ENCODE results near the gene TNIP1.

Gene TNIP1

DNA sequence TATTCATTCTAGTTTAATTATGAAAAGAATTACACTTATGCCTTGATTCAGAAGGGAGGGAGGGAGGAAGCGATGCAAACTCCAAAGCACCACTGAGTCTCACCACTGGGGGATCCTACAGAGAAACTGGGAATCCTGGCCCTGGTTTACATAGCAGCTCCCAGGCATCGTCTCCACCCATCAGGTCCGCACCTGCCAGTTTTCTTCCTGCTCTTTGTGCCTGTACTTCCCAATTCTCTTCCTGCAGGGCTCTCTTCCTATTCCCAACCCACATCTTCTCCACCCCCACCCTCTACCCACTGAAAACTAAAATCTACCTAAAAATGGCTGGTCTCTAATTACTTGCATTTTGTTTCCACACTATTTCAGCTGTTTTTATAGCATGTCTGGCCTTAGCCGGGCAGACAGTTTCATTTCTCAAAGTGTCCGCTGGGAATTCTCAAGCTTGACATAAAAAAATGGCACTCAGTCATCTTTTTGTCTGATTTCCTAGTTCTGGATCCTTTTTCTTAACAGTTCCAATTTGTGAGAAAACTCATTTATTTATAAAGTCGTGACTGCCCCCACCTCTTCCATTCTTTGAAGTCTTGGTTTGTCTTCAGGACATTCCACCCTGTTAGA, 1.6 kb upstream of the TNIP1 start:
- DNase-seq (ENCODE audit: low read depth), result no peak

DNA sequence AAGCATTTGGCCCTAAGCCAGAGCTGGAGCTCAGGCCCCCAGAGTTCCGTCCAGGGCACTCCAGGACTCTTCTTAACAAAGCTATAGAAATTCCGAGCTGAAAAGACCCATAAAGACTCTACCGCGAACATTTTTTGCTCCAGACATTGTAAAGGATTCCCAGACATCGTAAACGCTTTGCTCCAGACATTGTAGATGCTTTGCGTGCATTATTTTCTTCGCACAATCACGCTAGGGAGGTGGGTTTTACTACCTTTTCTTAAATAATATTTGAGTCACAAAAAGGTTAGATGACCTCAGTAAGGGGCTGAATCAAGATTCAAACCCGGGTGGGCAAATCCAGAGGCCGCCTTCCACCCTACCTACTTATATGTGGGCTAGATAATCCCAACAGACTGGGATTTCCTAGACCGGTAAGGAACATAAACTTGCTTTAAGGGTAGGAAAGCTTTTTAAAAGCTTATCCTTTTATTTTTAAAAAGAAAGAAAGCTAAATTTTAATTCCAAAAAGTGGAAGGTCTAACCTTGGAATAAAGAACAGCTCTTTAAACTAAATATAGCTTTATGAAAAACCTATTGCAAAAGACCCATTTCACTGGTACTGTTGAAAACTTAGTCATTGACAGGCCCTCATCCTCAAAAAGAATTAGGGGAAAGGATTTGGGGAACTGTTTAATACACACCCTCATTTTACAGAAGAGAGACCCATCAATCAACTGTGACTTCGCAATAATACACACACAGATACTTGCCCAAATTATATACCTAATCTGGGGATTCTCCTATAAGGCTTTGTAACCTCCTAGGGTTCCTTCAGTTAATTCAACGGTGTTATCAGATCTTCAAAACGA, 822 bp upstream of the TNIP1 start:
- no peak for DNase-seq (ENCODE audit: low read depth)

DNA sequence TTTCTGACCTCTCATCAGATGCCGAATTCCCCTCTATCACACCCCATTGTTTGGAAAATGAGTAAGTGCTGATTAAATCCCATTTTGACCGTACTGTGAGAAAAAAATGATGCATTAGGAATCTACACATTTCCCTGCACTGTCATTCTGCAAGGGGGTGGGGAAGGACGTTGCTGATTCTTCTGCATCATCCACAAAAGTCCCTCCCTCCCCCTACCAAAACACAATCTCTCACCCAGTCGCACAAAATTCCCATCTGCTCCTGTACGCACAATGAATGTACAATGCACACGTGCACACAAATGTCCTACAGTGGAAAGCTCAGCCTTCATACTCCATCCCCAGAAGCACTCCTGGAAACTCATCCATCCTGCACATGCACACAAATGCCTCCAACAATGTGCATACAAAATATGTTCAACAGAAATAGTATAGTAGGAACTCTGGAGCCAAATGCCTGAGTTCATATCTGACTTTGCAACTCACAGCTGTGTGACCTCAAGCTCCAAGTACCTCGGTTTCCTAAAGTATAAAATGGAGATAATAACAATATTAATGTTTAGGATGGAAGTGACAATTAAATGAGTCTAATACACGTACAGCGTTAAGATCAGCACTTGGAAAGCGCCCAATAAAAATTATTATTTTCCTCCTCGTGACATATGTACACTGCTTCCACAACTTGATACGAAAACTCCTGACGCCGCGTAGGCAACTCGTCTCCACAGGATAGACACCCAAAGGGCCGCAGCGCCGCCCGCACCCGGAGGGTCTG, 809 bp downstream of the TNIP1 start:
- peak; percentile 73 for DNase-seq (ENCODE audit: low read depth)

DNA sequence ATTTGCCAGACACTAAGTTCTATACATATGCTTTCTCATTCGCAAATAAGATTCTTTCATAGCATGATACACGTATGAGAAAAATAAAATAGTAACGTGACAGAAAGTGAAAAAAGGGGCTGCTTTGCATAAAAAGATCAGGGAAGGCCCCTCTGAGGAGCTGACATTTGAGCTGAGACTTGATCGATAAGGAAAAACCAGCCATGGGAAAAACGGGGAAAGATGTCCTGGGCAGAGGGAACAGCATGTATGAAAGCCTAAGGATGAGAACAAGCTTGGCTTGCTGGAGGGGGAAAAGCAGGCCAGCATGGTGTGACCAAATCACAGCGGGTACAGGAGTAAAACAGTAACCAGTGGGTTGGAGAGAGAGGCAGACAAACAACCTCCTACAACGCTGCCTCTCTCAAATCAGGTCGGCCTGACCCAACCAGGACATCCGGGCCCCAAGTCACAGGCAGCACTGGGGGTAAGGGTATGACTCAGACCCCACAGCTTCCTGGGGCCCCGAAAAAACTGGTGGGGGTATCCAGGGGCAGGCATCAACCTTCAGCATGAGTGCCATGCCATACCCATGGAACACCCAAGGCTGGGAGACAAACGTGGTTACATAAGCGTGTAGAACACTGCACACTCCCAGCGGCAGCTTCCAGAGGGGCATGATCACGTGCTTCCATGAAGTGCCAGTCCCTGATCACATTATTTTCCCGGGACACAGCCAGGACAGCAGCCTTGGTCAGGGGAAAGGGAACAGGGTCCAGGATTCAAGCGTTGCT, 2.2 kb downstream of the TNIP1 start:
- no peak for DNase-seq (ENCODE audit: low read depth)

DNA sequence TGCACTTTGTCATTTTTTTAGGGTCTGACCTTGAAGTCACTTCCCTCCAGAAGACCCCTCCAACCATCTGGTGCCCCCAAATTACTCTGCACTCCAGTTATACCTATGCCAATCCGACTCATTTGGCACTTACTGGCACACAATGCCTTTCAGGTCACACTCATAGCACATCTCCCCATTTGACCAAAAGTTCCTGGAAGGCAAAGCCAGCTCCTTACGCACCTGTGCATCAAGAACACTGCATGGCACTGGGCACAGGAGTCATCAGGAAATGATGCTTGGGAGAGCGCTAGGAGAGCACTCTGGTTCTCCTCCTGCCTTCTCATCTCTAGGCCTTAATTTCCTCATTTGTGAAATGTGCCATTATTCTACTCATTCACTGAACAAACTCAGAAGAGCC, 2.9 kb downstream of the TNIP1 start:
- DNase-seq (ENCODE audit: low read depth), result no peak

DNA sequence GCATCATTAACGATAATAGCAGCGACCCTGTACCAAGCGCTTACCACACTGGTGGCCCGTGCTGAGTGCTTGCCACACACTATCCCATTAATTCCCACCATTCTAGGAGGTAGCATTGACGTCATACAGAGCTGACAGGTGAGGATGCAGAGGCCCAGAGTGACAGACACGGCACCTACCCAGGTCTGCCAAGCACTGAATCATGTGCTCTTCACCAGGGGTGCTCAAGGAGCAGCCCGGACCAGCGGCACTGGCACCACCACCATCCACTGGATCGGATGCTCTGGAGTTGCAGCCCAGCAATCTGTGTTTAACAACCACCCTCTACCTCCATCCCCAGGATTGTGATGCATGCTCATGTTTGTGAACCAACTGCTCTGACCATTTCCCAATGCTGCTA, 3.4 kb downstream of the TNIP1 start:
- no peak for DNase-seq (ENCODE audit: low read depth)

DNA sequence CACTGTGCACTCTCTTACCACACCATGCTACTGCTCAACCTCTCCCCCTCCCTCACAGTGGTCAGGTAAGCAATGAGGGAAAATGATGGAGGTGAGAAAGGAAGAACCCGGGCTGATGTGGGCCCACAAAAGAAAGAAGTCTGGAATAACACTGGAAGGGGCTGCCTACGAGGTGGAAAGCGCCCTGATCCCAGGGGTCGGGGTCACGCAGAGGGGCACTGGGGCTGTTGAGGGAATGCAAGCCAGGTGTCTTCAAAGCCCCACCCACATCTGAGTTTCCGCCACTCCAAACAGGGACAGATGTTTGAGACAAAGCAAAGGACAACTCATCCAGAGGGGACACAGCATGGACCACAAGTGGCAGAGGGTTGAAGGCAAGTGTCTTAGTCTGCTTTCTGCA, 4.2 kb downstream of the TNIP1 start:
- no peak for DNase-seq (ENCODE audit: low read depth)

DNA sequence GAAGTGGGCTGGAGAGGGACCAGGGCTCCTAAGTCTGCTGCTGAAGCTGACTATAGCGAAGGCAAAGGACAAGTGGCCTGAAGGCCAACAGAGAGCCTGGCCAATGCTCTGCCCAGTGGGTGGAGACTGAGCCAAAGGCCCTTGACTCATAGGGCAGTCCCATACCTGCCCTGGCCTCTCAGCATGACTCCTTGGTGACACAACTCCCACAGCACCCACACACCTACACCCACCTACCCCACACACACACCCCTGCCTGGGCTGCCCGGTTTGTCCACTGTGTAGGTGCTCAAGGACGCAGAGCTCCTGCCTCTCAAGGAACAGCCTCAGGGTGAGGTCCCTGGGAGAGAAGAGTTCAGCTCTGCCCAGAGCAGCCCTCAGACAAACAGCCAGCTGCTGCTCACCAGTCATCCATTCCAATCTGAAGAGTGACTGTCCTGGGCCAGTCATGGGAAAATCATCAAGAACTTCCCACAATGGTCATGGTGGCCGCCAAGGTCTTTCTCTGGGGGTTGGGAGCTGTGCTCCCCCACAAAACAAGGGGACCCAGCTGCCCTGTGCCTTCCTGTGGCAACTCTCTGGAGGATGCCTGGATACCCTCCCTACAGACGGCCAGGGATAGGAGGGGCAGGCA, 5.0 kb downstream of the TNIP1 start:
- DNase-seq (ENCODE audit: low read depth), result no peak

DNA sequence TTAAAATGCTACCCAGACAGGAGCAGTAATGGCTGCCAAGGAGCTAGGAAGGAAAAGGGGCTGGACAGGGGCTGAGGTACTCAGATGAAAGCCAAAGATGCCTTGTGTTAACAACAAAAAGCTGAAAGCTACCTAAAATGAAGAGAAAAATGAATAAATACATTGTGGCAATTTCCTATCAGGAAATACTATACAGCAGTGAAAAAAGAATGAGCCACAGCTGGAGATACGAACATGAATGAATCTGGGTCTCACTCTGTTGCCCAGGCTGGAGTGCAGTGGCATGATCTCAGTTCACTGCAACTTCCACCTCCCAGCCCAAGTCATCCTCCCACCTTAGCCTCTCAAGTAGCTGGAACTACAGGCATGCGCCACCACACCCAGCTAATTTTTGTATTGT, 6.3 kb downstream of the TNIP1 start:
- DNase-seq (ENCODE audit: low read depth), result no peak

DNA sequence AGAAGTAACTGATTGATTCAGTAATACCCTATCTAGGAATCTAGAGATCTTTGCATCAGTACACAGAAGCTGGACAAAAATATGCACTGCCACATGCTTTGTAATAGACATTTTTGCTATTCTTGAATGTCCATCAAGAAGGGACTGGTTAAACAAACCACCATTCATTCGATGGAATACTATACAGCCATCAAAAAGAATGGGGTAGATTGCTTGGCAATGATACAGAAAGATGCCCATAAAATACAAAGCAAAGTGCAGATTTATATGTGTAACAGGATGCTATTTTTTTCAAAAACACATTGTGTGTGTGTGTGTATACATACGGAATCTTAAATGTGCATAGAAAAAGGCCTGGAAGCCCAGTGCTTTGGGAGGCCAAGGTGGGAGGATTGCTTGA, 7.6 kb downstream of the TNIP1 start:
- no peak for DNase-seq (ENCODE audit: low read depth)

DNA sequence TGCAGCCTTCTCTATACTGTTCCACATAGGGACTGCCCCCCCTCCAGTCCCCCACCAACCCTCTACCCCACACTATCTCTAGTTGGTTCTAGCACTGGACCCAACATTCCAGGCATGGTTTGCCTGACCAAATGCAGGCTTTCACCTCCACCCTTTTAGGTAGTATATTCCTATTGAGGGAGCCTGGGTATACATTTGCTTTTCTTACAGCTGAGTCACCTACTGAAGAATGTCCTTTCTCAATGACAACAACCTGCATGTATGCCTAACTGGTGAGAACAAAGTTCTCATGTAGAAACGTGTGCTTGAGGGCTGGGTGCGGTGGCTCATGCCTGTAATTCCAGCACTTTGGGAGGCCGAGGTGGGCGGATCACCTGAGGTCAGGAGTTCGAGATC, 8.2 kb downstream of the TNIP1 start:
- DNase-seq (ENCODE audit: low read depth), result peak; percentile 73

DNA sequence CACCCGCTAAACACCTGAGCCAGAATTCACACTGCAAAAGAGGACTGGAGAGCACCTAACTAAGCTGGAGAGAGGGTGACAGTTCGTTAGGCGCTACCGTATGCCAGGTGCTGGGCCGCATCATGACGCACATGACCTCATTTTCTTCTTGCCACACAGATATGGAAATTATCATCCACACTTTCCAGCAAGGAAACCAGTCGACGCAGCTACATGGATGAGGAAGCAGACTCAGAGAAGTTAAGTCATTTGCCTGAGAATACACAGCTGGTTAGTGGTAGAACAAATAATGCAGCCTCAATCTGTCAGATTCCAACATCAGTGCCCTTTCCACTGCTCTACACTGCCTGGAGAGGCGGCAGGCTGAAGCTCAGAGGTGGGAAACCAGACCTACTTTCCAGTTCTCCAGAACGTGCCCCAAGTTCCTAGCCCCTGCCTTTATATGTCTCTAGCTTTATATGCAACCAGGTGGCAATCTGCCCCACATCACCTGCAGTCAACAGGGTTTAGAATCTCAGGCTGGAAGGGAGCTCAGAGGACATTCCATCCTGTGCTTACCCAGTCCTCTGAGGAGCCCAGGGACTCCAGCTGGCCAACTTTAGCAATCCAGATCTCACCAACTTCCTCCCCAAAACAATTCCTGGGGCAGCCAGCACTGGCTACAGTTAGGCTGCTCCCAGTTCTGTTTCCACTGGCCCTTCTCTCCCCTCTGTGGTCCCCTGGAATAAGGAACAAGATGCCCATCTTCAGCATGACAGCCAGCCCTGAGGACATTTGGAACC, 8.8 kb downstream of the TNIP1 start:
- no peak for DNase-seq (ENCODE audit: low read depth)

DNA sequence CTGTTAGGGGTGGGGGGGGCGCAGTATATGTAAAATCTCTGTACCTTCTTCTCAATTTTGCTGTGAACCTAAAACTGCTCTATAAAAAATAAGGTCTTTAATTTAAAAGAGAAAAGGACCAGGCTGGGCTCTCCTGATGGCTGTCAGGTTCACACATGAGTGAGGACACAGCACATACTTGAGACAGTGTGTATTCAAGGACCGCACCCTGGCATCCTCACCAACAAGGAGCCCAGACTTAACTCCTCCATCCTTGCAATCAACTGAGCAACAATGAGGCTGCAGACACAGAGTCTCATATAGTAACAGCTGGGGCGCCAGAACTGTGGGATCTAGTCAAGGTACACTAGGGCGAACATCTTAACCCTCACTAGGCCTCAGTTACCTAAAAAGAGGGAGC, 9.8 kb downstream of the TNIP1 start:
- no peak for DNase-seq (ENCODE audit: low read depth)

DNA sequence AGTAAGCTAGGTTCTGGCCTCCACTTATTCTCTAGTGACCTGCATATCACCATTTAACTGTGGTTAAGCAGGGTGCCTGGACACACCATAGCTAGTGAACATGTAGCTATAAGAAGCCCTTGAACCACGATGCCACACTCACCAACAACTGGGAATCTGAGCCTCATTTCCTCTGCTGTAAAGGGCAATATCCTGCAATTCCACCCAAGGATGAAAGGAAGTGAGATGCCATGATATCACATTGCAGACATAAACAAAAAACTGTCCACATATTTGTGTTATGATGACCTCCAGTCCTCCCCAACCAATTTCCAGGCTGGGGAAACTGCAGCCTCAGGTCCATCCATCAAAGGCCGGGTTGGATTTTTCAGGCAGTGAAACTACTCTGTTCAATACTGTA, 10.4 kb downstream of the TNIP1 start:
- DNase-seq (ENCODE audit: low read depth), result no peak

DNA sequence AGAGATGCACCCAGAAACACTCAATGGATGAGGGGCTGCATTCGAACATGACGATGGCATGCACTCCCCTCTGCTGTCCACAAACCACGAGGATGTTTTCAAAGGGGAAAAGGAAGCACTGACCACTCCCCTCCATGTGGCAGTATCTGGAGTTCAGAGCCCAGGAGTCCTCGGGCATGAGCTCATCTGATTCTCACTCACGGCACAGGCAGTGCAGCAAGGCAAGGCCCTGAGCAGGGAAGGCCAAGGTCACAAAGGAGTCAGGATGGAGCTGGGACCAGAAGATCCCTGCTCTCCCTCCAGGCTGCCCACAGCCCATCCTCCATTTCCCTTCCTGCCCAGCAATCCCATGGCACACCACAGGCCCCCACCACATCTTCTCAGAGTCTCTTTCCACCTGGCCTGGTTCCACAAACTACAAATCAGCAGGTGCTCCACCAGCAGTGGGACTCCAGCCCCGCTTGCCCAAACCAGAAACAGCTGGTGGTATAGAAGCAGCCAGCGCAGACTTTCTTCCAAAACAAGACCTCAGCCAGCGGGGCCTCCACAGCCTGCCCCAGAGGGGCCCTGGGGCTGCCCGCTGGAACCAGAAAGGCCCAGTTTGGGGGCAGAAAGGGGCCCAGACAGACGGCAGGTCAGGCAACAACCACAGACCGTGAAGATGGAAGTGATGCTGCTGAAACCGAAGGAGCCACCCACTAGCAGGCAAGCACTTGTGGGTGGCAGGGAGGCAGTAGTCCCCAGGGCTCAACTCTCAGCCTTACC, 12.2 kb downstream of the TNIP1 start:
- no peak for DNase-seq (ENCODE audit: low read depth)

DNA sequence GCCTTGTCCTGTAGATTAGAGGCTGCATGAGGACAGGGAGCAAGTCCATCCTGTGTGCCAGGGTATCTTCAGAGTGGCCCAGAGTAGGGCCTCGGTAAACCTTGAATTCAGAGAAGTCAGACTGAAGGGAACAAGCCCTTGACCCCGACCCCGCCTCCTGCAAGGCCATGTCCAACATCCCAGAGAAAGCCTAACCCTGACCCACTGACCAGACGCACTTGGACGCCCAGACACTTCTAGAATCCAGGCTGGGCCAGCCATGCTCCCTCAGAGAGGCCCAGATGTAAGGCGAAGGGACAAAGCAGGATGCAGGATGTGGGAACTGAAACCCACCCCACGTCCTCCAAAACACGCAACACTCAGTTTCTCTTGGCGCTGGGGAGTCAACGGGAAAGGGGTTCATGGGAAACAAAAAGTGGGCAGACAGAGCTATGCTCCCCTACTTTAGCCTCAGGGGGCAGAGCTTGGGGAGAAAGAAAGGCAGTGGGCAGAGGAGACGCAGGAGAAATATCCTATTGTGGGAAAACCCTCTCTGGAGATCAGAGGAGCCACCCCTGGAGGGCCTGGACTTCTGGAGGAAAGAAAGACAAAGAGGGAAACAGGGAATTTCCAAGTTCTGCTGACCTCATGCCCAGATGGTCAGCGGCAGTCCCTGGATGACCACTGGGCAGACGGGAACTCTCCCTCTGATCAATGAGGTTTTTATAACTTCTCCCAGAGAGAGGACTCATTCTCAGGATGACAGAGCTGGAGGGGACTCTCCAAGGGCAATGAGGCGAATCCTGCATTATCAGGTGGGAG, 13.0 kb downstream of the TNIP1 start:
- no peak for DNase-seq (ENCODE audit: low read depth)

DNA sequence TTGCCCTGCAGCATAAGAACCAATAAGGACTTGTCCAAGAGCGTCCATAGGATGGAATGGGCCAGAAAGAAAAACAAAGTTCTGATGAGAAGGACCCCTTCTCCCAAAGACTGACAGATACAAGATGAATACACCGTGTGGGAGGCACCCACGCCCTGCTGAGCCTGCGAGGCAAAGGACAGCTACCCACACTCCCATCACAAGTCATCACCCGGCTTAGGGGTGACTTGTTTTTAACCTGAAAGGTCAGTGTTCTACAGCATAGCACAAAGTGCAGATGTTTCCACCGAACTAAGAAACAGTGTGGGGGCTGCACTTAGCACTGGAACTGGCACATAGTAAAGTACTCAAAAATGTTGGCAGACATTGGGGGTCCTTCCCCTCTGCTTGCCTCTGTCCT, 13.9 kb downstream of the TNIP1 start:
- DNase-seq (ENCODE audit: low read depth), result no peak

DNA sequence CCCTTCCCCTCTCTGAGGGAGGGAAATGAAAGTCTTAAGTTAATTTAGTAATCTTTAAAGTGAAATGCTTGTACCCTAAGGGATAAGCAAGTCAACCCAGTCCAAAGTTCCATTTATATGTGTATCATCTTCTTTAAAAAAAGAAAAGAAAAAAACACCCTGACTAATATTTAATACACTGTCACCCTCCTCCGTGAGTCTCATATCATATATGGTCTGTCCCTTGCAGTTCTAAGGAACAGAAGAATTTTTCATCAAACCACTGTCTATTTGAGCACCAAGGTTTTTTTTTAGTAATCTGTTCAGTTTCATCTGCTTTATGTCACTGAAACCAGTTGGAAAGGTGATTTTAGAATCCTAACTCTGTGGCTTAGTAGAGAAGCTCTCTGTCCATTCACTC, 15.2 kb downstream of the TNIP1 start:
- DNase-seq (ENCODE audit: low read depth), result no peak

DNA sequence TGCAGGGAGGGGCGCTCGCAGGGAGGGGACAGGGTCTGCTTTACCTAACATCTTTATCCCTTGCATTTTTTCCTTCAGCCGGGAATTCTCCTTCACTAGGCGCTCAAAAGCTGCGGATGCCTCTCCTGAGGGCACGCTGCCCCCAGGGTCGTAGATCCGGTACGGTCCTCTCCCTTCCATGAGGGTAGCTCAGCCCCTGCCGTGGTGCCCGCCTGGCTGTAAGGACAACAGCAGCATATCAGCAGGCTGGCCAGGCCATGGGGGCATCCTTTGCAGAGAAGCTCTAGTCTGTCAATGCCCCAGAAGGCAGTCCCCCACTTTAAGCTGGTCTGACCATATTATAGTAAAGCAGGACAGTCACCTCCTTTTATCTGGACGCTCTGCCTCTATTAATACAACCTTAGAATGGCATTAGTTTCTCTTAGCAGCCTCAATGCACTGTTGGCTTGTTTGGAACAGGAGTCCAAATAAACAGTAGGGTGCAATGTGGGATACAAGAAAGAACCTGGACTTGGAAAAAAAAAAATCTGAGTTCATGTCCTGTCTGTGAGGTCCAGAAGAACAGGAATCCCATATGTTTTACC, 15.8 kb downstream of the TNIP1 start:
- no peak for DNase-seq (ENCODE audit: low read depth)

Data from HS-27A (cell line).